ENCODE data around the gene ITGA3.

- TF ChIP-seq CTCF (IDR thresholded peaks at IDR 0.05) = no peak
- no peak for TF ChIP-seq ZFX (IDR thresholded peaks at IDR 0.05; ENCODE audit: borderline replicate concordance)
These were observed 83.4 kb downstream of the ITGA3 start for GRCh38 chr17:50139185-50139783.
